PC-9 (cell line): Measurements from ENCODE around the gene ZNF93. TPM values are rescaled to one million over a fixed set of nuclear protein-coding genes. Genes with fewer than 3 reads are reported as not detected.
"Not testable (repeated sequence)": the region's sequence is repeated elsewhere in the genome, so short reads cannot be mapped to it uniquely, and the experiment has no call there.

Source experiments
- Bru-seq: library from RNA; stranded (reverse); fragments of 400-500 nt; gene quantifications from one replicate; lab custom pipeline; 2021; lab: Mats Ljungman, UMichigan
- BruChase-seq, 2 experiments: library from RNA; stranded (reverse); fragments of 400-500 nt; gene quantifications; one replicate each; lab custom pipeline; 2021; lab: Mats Ljungman, UMichigan
- BruUV-seq: library from RNA; stranded (reverse); fragments of 400-500 nt; replicated peaks from 2 replicates; lab custom pipeline; 2021; lab: Mats Ljungman, UMichigan
- CTCF ChIA-PET: fragments of 300-600 bp; sonication (Branson Sonifier 250); formaldehyde crosslinking; loops from one replicate; lab custom pipeline; 2022; ENCODE audit warnings: antibody characterized with exemption; lab: Charles Lee
- POLR2A ChIA-PET: fragments of 300-600 bp; sonication (Branson Sonifier 250); formaldehyde crosslinking; loops from one replicate; lab custom pipeline; 2022; ENCODE audit warnings: antibody characterized with exemption; ENCODE audit not compliant: unreplicated experiment; lab: Charles Lee
- DNase-seq, 2 experiments: peaks; one replicate each; pipeline versions ENCODE4 v3.0.0 to v3.0.0-alpha.2; 2015 to 2022; ENCODE audit warnings: mixed read lengths in 1 of 2
- H2AFZ ChIP-seq: fragments of 200-600 bp; sonication (generic); 2 replicates; pipeline ENCODE4 v1.8.1; 2017; ENCODE audit warnings: antibody characterized with exemption
- H3F3A ChIP-seq: fragments of 200-600 bp; sonication (generic); 2 replicates; pipeline ENCODE4 v1.8.1; 2017; ENCODE audit warnings: antibody characterized with exemption, mild to moderate bottlenecking, low read depth; ENCODE audit not compliant: insufficient read depth
- H3K27ac ChIP-seq: fragments of 200-600 bp; sonication (generic); 2 replicates; pipeline ENCODE4 v1.6.1; 2016; ENCODE audit warnings: mixed run types
- H3K27me3 ChIP-seq: fragments of 200-600 bp; sonication (generic); 2 replicates; pipeline ENCODE4 v1.6.1; 2016; ENCODE audit warnings: low read depth, mixed run types; ENCODE audit not compliant: insufficient read depth
- H3K36me3 ChIP-seq: fragments of 200-600 bp; sonication (generic); 2 replicates; pipeline ENCODE4 v1.6.1; 2016; ENCODE audit warnings: low read depth, mixed run types
- H3K4me1 ChIP-seq: fragments of 200-600 bp; sonication (generic); replicated peaks from 2 replicates; pipeline ENCODE4 v1.6.1; 2016; ENCODE audit warnings: mixed run types; ENCODE audit not compliant: insufficient read depth
- H3K4me2 ChIP-seq: fragments of 200-600 bp; sonication (generic); 2 replicates; pipeline ENCODE4 v1.6.1; 2017; ENCODE audit warnings: mixed run types
- H3K4me3 ChIP-seq: fragments of 200-600 bp; sonication (generic); 2 replicates; pipeline ENCODE4 v1.6.1; 2016; ENCODE audit warnings: mixed run types
- H3K79me2 ChIP-seq: fragments of 200-600 bp; sonication (generic); 2 replicates; pipeline ENCODE4 v1.6.1; 2017; ENCODE audit warnings: low read depth, mixed run types
- H3K9me2 ChIP-seq: fragments of 200-600 bp; sonication (generic); 2 replicates; pipeline ENCODE4 v1.8.1; 2017; ENCODE audit warnings: mild to moderate bottlenecking; ENCODE audit not compliant: insufficient read depth
- H3K9me3 ChIP-seq: fragments of 200-600 bp; sonication (generic); 2 replicates; pipeline ENCODE4 v1.8.1; 2016; ENCODE audit warnings: low read depth; ENCODE audit not compliant: insufficient read depth
- H4K20me1 ChIP-seq: fragments of 200-600 bp; sonication (generic); 2 replicates; pipeline ENCODE4 v1.8.1; 2017; ENCODE audit not compliant: insufficient read depth
- EZH2 ChIP-seq: fragments of 200-600 bp; sonication (generic); IDR thresholded peaks from 2 replicates; pipeline ENCODE4 v1.8.0; 2017; ENCODE audit warnings: antibody characterized with exemption, low read depth
- intact Hi-C: fragments of 100-400 bp; cut with micrococcal nuclease; formaldehyde crosslinking; loops from one replicate; pipeline ENCODE4 v1.10.0; 2022; ENCODE audit not compliant: unreplicated experiment
- long read RNA-seq: library from polyadenylated mRNA; stranded (forward); transcript quantifications from one replicate; pipeline ENCODE4 v2.0.0, GENCODE V29; 2022
- total RNA-seq: library from RNA; stranded (reverse); gene quantifications from 2 replicates; pipeline ENCODE4 v1.2.3, GENCODE V29; 2021
- TF ChIP-seq, protein P1 (sequence below): fragments of 200-600 bp; sonication (generic); conservative IDR thresholded peaks from 2 replicates; pipeline ENCODE4 v1.6.1; 2017; ENCODE audit warnings: mixed run types, antibody characterized with exemption, mild to moderate bottlenecking, moderate library complexity

ZNF93 gene
- total RNA-seq (4.1 and 5.8 TPM in 2 replicates), Bru-seq, nascent RNA (percentile 77 among the genes with signal in this experiment), BruChase-seq, experiment 1, labeled RNA remaining after a 2-hour chase (percentile 65 among the genes with signal in this experiment), BruChase-seq, experiment 2, labeled RNA remaining after a 6-hour chase (percentile 40 among the genes with signal in this experiment)
- long read RNA-seq, partial matches to known transcripts: 0 of 2 reads
- long read RNA-seq, other reads (novel, unspliced or antisense): 0 of 2 reads

DNA sequence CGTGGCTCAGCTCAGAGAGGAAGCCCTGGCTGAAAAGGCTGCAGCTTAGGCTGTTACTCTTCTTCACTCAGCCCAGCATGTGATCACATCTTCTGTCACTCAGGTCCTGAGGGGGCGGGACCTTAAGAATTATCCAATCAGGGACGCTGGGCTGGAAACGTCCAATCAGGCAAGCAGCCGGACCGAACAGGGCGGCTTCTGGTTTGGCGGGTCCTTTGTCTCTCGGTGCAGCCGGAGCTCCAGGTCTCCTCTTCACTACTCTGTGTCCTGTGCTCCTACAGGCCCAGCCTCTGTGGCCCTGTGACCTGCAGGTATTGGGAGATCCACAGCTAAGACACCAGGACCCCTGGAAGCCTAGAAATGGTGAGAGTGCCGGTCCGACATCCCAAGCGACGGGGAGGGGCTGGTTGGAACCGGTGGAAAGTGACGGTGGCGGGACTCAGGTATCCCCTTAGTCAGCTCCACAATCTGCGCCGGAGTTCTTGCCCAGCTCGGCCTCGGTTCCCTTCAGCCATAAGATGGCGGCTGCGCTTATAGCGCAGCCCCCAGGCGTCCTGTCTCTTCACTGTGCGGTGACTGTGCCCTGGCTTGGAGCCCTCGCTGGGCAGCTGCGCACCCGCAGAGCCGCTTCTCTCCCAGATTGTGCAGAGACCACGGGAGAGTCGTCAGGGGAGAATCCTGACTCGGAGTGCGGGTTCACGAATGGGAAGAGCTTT is at the start of gene ZNF93:
TSS of gene ZNF93 (plus strand) at position 218 of the 716 bp plus-strand sequence. CDS start at position 361, 143 bp downstream.
- 0 out of 2 replicates have a peak, but pooled peaks cover 7% of the 10 kb centered on the region for H3K36me3 ChIP-seq
- CTCF ChIA-PET: no interaction called here
- peak; percentile 89 to 93 for DNase-seq

DNA sequence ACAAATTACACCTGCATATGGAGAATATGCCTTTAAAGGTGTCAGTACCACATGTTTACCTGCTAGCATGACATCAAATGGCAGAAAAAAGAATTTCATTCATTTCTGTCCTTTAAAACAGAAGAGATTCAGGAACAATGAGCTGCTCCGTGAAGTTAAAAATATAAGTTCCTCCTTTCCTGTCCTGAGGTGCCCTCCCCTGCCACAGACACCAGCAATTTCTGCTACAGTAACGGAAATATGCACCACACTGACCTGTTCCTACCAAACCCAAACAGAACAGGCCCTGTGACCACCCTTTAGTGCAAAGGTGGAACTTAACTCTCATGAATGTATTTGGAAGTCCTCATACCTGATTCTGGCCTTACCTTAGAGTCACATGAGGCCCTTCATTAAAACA is 49.0 kb upstream of the ZNF93 start:
- not testable (repeated sequence) for H3F3A ChIP-seq

More for the DNA sequence above, at the start of gene ZNF93:
- H3K9me3 ChIP-seq: peaks cover 23% of the 10 kb centered on the region
- peak within 1 kb of the TSS; percentile 22 for H3K27ac ChIP-seq
- H3K4me3 ChIP-seq: peak within 1 kb of the TSS; percentile 75
- TSS peak; percentile 97 for BruUV-seq
- H3K4me1 ChIP-seq: peaks cover 10% of the 10 kb centered on the region; the same call in 1 of the 2 replicates
- no peaks in the 10 kb centered on the region for H3K9me2 ChIP-seq
- POLR2A ChIA-PET: interaction anchor here (0.6 to 0.9 kb wide), 10 partner anchors 43 to 1605 kb away, joined by 3 to 10 read pairs (median 4); partner anchors contain the start of genes ZNF429, ZNF486 and ZNF506
- peak within 1 kb of the TSS; percentile 84 for H3K4me2 ChIP-seq
- intact Hi-C loops: loop anchor here (2.0 kb wide), 1 partner anchor 34 kb away; no protein-coding TSS in a partner anchor
- H3K79me2 ChIP-seq: peaks cover 13% of the 10 kb centered on the region; the same call in 1 of the 2 replicates
- peaks cover 14% of the 10 kb centered on the region; the same call in 1 of the 2 replicates for H3F3A ChIP-seq
- H4K20me1 ChIP-seq: no peaks in the 10 kb centered on the region
- TF ChIP-seq, protein P1, sequence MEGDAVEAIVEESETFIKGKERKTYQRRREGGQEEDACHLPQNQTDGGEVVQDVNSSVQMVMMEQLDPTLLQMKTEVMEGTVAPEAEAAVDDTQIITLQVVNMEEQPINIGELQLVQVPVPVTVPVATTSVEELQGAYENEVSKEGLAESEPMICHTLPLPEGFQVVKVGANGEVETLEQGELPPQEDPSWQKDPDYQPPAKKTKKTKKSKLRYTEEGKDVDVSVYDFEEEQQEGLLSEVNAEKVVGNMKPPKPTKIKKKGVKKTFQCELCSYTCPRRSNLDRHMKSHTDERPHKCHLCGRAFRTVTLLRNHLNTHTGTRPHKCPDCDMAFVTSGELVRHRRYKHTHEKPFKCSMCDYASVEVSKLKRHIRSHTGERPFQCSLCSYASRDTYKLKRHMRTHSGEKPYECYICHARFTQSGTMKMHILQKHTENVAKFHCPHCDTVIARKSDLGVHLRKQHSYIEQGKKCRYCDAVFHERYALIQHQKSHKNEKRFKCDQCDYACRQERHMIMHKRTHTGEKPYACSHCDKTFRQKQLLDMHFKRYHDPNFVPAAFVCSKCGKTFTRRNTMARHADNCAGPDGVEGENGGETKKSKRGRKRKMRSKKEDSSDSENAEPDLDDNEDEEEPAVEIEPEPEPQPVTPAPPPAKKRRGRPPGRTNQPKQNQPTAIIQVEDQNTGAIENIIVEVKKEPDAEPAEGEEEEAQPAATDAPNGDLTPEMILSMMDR: no peak
- no peak for TF ChIP-seq EZH2
- peak within 1 kb of the TSS; percentile 85 for H2AFZ ChIP-seq
- H3K27me3 ChIP-seq: no peaks in the 10 kb centered on the region

DNA sequence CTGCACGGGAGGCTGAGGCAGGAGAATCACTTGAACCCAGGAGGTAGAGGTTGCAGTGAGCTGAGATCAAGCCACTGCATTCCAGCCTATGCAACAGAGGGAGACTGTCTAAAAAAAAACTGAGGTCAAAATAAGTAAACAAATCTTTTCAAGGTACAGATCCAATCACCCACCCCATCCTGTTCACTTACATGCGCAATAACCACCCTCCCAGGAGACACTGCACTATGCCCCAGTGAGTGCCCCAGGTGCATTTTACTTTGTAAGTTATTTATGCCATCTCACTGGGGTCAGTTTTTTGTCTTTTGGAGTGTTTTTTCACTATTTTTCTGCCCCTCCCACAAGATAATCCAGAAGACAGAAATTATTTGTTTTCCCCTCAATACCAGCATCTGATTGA is 42.0 kb upstream of the ZNF93 start:
- Histone ChIP-seq H3F3A (no peaks in the 10 kb centered on the region), H3K27me3 (no peaks in the 10 kb centered on the region), H3K27ac (no peak overlapping the region), H3K4me3 (no peak overlapping the region), H3K79me2 (no peaks in the 10 kb centered on the region), H3K36me3 (no peaks in the 10 kb centered on the region), H3K4me1 (no peaks in the 10 kb centered on the region), H2AFZ (no peak overlapping the region), H3K4me2 (no peak overlapping the region), H3K9me3 (peaks cover 13% of the 10 kb centered on the region; the same call in 1 of the 2 replicates), H3K9me2 (no peaks in the 10 kb centered on the region), H4K20me1 (no peaks in the 10 kb centered on the region)
- TF ChIP-seq EZH2: no peak
- ChIA-PET CTCF (no interaction called here), POLR2A (no interaction called here)
- intact Hi-C loops: no loop called here
- DNase-seq: no peak
- BruUV-seq: no TSS peak

More for the DNA sequence above, 49.0 kb upstream of the ZNF93 start:
- H4K20me1 ChIP-seq, H3K36me3 ChIP-seq, H3K4me3 ChIP-seq, CTCF ChIA-PET, H2AFZ ChIP-seq, DNase-seq, intact Hi-C loops, POLR2A ChIA-PET, H3K27ac ChIP-seq, H3K9me3 ChIP-seq, BruUV-seq, H3K79me2 ChIP-seq, H3K27me3 ChIP-seq, H3K4me2 ChIP-seq, H3K9me2 ChIP-seq, H3K4me1 ChIP-seq: not testable (repeated sequence)
